ENCODE data around the gene SYTL3. TPM values are rescaled to one million over a fixed set of nuclear protein-coding genes. Genes with fewer than 3 reads are reported as not detected.

Gene SYTL3

Small RNAs within 50 kb of the gene (small RNA-seq; reads per million reads assigned to genes)
- gene MIR3918 (ENCODE audit: insufficient read depth) (not detected), gene MIR7161 (ENCODE audit: insufficient read depth) (not detected)

Data from neuronal stem cell (in vitro differentiated cells).